8988T (cell line): ENCODE data around the gene UNC13C.
"Not testable (repeated sequence)": the region's sequence is repeated elsewhere in the genome, so short reads cannot be mapped to it uniquely, and the experiment has no call there.

Experiments
- DNase-seq: peaks from one replicate; pipeline ENCODE4 v3.0.0; 2011

UNC13C gene

DNA sequence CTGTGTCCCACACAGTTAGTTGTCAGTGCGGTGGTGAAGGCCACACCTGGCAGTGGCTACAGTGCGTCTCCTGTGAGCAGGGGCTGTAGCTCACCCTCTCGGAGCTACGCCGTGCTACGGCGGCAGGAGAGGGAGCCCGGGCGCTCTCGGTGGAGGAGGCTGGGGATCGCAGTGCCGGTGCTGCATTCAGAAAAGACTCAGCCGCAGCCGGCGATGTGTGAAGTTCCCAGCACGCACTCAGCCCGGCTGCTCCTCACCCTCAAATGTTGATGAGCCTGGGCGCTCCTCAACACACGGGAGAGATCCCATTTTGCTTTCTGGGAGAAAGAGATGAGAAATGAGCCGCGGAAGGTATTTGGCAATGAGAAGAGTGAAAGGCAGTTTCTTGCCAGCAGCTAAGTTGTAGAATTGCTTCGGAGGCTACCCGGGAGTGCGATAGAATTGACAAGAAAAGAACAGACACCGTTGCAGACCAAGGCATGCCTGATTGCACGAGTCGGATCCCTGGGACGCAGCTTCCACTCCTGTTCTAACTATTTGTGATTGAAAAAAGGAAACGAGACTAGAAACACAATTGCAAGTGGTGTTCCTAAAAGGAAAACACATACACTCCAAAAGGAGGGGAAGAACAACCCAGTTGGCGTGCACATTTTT is at the start of gene UNC13C:
UNC13C (plus strand) TSS at position 189 of the 654 bp plus-strand sequence. CDS start 34,463 bp downstream, outside the sequence.
- no peak for DNase-seq

DNA sequence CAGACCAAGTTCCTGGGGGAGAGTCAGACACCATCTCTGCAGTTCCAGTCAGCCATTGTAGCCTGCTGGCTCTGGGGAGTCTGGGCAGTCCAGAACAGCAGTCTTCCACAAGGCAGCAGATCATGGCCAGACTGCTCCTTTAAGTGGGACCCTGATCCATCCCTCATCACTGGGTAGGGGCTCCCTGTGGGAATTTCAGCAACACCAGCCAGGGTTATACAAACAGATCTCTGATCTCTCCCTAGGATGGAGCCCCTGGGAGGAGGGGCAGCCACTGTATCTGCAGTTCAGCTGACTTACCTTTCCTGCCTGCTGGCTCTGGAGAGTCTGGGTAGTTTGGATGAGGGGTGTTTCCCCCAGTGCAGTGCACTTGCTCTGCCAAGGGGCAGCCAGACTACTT is 42.1 kb upstream of the UNC13C start:
- no peak for DNase-seq

DNA sequence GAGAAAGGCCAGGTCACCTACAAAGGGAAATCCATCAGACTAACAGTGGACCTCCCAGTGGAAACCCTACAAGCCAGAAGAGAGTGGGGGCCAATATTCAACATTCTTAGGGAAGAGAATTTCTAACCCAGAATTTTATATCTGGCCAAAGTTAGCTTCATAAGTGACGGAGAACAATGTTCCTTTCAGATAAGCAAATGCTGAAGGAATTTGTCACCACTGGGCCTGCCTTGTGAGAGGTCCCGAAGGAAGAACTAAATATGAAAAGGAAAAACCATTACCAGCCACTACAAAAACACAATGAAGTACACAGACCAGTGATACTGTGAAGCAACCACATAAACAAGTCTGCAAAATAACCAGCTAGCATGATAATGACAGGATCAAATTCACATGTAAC is 40.6 kb upstream of the UNC13C start:
- DNase-seq = not testable (repeated sequence)

DNA sequence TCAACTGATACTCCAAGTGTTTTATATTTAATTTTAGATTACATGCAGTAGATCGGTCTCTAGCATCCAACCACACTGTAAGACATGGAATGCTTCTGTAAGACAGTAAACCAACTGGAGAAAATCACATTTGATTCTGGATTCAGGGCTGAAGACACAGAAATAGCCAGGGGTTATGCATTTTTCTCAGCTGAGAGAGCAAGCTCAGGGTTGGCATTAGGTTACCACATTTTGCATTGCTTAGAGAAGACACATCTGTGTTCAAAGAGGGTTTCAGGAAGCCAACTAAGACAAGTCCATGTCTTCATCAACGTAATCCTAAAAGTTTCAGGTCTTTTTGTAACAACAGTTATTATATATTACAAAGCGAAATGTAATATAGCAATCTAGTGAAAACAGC is 27.7 kb upstream of the UNC13C start:
- no peak for DNase-seq

DNA sequence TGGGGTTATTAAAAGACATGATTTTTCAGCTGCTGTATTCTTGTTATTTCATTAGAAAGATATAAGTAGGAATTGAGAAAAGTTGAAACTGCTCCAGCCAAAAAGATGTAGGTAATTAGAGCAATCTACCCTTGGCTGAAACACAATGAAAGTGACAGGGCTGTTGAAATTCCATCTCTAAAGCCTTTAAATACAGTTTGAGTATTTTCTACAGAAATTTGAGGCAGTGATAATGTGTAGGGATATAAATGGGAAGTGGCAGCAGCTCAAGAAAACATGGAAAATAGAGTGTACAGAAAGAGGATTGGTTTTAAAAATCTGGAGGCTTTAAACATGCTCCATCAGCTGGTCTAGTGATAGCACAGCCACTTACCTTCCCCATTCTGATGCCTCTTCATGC is 22.8 kb upstream of the UNC13C start:
- no peak for DNase-seq

DNA sequence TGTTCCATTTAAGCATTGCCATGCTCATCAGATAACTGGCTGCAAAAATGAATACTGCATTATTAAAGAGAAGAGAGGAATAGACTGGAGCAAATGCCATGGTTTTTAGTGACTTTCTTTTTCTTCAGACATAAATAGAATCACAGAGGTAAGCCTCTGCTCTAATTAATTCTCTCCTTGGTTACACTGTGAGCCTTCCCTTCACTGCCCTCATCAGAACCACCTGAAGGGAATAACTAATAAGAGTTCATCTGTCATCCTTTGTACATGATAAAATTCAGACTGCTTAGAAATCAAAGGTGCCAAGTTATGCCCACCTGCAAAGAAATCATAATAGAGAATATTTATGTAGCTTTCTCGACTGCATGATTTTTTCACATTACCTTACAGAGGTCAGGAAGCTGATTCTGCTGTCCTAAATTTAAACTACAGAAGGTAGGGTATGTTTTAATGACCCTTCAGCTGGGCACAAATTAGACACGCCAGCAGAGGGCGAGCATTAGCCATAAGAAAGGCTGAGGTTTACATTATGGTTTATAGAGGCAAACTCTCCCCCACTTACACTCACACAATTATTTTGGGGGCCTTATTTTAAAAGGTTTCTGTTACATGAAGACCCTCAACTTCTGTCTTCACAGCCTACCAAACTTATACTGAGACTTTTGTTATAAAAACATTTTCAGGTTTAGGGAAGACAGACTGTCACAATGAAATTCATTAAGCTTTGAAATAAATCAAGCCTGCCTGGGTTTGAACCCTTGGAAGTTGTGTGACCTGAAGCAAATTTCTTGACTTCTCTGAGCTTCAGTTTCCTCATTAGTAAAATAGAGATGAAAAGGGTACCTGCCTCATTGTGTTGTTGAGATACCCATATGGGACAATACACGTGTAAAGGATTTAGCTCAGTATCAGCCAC is 15.3 kb upstream of the UNC13C start:
- DNase-seq = no peak

DNA sequence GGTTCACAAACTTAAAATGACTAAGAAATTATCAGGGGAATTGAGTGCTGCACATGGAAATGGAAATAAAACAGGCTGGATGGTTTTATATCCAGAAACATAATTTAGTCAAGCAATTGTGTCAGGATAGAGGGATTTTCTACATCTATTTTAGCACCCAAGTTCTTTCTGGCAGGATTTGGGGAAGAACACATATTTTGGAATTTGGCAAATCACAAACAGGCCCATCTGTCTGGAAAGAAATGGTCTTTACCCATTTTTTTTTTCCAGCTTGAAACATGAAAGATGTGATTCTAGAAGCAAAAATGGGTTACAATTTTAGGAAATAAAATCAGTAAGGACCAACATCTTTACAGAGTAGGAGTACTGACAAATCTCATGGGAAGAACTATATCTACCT is 14.4 kb upstream of the UNC13C start:
- no peak for DNase-seq

DNA sequence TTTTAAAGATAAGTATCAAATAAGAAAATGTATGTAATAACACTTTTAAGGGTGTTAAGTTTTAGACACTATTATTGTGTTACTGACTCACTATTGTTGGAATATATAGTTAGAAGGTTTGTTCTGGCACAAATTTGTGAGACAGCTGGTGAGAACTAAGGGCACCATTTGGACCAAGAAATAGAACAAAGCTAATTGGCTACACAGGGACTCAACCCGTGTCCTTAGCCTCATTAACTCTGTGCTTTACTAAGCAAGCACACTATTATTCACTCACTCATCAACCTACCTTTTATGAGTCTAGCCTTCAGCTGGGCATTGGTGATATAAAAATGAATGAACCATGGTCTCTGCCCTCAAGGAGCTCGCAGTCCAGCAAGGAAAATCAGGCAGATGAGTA is 4.1 kb upstream of the UNC13C start:
- no peak for DNase-seq

DNA sequence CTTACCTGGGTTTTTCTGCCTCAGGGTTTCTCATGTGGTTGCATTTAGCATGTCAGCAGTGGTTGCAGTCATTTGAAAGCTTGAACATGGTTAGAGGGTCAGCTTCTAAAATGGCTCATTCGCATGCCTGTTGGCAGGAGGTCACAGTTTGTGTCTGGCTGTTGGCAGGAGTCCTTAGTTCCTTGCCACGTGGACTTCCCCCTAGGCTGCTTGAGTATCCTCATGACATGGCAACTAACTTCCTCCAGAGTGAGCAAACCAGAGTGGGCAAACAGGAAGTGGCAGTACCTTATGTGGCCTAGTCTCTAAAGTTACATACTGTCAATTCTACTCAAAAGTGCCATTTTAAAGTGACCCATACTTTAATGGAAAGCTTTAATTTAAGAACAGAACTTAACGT is 3.4 kb upstream of the UNC13C start:
- DNase-seq = no peak

DNA sequence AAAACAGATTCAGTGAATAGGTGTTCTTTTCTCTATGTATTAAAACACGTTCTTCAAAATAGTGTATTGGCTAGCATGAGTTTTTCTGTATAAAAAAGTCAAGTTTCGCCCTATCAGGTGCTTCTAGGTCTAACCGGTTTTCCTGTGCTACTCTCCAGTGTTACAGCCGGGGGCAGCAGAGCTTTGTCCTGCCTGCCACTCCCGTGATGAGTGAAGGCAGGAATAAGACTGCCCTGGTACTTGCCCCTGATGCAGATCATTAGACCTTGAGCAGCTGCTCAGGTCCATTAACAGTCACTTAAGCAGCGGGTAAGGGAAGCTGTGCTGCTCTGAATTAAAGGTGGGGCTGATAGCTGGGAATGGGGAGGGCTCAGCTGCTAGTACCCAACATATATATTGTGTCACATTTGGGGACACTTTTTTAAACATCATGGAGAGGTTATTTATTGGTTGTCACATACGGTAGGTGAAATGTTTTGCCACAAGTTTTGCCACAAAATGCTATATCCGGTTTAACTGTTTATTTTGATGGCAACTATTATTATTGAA is 1.3 kb upstream of the UNC13C start:
- DNase-seq = no peak

DNA sequence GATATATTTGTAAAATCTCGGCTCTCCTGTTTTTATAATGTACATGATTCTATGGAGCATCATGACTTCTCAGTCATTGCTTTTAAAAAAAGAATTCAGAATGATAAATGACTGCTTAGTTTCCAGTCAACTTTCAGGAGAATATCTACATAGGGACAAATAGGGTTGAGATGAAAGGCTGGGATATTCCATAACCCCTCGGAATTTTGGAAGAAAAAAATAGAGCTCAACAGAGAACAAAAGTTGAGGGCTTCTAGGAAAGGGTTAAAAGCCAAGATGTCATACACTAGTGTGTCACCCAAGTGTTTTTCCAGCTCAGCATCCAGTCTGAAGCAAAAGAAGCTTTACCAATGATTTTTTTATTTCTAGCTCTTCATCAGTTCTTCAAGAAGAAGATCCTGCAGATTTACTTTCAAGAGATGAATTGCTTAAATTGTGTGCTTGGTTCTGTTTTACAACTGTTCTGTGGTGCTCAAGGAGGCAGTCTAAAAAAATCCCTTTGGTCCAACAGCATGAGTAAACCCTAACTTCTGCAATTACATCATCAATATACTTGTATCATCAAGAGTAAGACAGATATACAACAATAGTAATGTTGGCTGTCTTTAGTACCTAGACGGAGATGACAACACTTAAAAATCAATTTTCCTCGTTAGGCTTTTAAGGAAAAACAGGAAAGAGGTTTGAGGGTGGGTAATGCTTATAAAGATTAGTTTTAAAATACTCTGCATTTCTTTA is 979 bp downstream of the UNC13C start:
- no peak for DNase-seq

DNA sequence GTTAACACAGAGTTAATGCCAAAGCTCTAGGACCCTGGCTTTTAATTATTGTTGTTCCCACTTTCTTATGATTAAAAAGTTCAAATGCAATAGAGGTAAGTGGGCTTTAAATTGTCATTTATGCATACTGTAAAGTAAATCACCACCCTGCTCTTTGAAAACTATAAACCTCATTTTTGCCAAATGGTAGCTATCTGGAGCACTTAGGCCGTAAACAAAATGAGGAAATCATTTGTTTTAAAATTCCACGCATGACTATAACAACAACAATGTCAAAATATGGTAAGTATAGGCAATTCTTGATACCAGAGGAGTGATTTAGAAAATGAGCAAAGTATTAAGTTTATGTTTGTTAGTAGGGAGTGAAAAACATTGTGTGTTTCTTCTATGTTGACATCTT is 1.8 kb downstream of the UNC13C start:
- no peak for DNase-seq

DNA sequence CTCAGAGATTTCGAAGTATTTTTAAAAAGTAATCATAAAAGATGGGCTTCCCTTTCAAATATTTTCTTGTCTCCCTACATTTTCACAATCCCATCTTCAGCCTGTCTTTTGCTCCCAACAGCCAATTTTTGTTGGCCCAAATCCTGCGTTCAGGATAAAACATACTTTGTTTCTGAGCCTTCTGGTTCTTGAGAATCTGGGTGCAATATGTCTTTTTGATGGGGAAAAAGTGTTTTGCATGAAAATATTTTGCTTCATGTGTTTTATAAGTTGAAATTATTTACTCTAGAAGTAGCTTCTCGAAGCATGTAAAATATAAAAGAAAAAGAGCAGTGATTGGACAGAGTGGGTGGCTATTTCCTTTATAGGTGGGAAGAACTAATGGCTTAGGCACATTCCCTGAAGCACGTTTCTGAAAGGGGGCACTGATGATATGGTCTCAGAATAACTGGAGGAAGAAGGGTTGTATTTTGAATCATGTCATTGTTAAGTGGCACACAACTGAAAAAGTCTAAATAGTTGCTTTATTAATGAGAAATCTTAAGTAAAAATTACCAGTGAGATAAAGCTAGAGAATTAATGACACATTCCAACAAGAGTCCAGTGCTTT is 3.9 kb downstream of the UNC13C start:
- DNase-seq = no peak

DNA sequence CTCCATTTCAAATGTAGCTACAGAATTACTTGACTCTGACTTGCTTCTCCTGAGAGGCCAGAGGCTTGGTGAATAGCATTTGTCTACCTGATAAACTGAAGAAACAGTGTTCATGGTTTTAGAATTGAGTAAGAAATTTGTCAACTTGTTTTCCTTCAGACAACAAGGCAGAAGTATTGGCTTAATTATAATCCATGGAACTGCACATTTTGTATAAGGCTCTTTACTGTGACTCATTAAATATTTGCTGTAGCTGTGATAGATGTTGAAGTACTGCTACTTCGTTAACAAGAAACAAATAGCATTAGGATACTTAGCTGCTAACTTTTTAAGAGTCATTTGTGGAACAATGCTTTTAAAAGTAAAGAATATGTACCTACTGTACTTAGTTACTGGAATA is 4.6 kb downstream of the UNC13C start:
- no peak for DNase-seq

DNA sequence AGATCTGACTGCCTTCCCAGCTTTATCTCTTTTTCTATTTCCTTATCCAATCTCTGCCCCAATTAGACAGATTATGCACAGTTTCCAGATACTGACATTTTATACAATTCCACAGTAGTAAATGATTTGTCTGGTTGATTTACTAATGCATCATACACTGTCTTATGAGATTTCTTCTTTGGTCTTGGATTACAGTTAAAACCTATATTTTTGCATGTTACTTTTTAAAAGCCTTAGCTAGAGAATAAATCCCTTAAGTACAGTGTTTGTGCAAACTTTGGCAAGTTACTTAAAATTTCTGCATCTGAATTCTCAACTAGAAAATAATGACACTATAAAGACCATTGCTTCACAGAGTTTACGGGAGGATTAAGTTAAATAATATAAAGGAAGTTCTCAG is 6.0 kb downstream of the UNC13C start:
- no peak for DNase-seq

DNA sequence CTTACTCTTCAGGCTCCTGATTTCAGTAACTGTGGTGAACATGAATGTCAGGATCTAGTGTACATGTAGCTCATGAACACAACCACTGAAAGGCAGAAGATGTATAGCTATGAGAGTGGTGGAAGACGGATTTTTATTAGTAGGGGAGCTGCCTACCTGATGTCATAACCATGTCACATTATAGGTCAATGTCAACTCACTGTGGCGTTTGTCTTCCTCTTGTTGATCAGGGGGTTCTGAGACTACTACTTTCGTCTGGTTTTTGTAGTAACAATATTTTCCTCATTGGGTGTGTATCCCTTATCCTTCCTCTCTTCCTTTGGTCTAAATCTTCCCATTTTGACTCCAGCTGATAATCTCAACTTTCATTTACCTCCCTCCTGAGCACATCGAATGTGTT is 7.3 kb downstream of the UNC13C start:
- DNase-seq = no peak

DNA sequence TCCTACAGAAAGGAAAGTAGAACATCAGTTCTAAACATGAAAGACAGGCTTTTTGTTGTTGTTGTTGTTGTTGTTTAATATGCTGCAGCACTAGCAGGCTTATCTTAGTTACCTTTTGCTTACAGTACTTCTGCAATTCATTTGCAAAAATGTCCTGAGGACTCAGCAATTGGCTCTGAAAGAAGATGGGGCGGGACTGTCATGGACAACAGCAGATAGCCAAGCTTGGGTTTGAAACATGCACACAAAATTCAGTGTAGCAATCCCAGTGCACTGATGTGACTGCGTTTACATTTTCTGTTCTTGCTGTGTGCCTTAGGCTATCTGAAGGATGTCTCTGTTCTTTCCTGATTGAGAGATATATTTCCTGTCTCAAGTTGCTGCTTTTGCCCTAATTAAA is 9.2 kb downstream of the UNC13C start:
- no peak for DNase-seq

DNA sequence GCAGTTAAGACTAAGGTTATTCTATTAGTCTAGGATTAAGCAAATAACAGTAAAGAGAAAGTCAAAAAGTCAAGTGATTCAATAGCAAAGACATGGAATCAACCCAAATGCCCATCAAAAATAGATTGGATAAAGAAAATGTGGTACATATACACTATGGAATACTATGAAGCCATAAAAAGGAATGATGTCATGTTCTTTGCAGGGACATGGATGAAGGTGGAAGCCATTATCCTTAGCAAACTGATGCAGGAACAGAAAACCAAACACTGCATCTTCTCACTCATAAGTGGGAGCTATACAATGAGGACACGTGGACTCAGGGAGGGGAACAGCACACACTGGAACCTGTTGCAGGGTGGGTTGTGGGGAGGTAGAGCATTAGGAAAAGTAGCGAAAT is 29.0 kb downstream of the UNC13C start:
- DNase-seq = no peak

DNA sequence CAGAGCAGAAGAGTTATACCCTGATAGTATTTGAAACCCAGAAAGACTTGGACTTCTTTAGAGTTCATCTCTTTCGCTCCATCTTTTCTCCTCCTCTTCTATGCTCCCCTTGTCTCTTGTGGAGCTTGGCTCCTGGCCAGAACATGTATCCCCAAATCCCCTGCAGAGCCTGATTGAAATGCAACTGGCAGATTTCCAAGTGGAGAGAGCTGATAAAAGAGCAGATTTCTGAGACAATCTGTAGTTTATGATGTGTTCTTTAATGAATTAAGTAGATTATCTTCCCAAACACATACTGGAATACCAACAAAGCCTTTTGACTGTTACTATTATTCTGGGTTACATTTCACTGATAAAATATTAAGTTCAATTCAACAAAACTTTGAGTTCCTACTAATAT is 33.4 kb downstream of the UNC13C start:
- DNase-seq = no peak

DNA sequence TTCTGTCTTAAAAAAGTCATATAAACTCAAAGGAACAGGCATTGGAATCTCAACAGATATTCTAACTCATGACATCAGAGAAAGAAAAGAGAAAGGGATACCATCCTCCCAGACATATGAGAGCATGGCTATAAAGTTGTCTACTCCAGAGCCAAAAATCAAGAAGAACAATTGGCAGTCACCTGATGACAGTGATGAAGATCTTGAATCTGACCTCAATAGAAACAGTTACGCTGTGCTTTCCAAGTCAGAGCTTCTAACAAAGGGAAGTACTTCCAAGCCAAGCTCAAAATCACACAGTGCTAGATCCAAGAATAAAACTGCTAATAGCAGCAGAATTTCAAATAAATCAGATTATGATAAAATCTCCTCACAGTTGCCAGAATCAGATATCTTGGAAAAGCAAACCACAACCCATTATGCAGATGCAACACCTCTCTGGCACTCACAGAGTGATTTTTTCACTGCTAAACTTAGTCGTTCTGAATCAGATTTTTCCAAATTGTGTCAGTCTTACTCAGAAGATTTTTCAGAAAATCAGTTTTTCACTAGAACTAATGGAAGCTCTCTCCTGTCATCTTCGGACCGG is 35.9 kb downstream of the UNC13C start:
- DNase-seq = no peak

DNA sequence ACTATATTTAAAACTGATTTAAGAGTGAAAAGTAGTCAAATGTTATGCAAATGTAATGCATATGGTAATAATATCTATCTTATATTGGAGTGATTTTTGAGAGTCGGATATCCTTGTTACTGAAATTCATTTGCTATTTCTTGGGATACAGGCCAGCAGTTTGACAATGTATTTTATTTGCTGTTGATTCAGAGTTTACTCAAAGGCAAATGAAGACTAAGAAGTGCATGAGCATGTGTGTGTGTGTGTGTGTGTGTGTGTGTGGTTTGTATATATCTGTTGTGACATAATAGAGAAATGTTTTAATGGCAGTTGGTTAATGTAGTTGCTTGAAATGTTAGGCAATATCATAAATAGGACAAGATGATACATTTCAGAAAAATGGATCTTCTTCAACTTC is 39.0 kb downstream of the UNC13C start:
- DNase-seq = no peak

DNA sequence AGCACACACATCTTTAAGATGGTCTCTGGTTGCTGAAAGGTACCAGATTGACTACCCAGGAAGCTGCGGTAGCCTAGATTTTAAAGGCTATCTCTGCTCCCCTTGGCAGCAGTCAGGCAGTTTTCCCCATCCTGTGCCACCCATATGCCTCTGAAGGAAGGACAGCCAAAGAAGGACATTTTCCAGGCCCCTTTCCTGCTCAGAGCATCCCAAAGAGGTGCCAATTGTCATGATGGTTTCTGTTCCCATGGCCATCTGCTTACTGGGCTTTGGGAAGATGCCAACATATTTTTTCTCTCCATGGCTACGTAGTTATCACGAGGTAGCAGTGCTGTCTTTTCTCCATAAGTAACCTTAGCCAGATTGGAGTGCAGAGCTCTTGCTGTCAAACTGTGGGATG is 39.7 kb downstream of the UNC13C start:
- no peak for DNase-seq

DNA sequence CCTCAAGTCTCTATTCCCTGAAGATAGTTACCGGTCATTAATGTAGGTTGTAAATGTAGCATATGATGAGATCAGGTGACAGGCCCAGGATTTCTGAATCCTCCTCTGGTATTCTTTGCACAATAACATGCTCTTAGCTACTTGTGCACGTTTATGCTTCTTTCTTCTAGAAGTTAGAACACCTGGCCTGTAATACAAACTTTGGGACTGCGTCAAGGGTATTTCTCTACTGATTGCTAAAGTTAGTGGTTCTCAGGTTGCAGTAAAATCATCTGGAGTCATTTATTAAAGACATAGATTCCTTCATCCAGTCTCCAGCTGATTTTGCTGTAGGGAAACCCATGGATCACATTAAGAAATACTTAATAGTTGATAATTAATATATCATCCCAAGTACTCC is 48.0 kb downstream of the UNC13C start:
- DNase-seq = no peak
